Smooth muscle cell (in vitro differentiated cells): ENCODE data around the gene ST8SIA3. TPM values are rescaled to one million over a fixed set of nuclear protein-coding genes. Genes with fewer than 3 reads are reported as not detected.

Source experiments
- DNase-seq: peaks from one replicate; lab custom pipeline; 2025; ENCODE audit not compliant: unreplicated experiment; lab: John Stamatoyannopoulos, UW
- H2AFZ ChIP-seq: fragments of 200-600 bp; sonication (generic); 2 replicates; pipeline ENCODE4 v1.6.0; 2016; ENCODE audit warnings: antibody characterized with exemption, low read depth, mild to moderate bottlenecking
- H3F3A ChIP-seq: fragments of 200-600 bp; sonication (generic); 2 replicates; pipeline ENCODE4 v1.6.0; 2017; ENCODE audit warnings: antibody characterized with exemption, low read depth
- H3K27ac ChIP-seq: fragments of 200-600 bp; sonication (generic); 2 replicates; pipeline ENCODE4 v1.5.1; 2016; ENCODE audit warnings: low read depth, mild to moderate bottlenecking
- H3K27me3 ChIP-seq: fragments of 200-600 bp; sonication (generic); 2 replicates; pipeline ENCODE4 v1.6.1; 2016; ENCODE audit warnings: low read depth, mild to moderate bottlenecking
- H3K36me3 ChIP-seq: fragments of 200-600 bp; sonication (generic); 2 replicates; pipeline ENCODE4 v1.5.1; 2016; ENCODE audit warnings: low read depth
- H3K4me1 ChIP-seq: fragments of 200-600 bp; sonication (generic); 2 replicates; pipeline ENCODE4 v1.5.1; 2016; ENCODE audit warnings: low read depth
- H3K4me2 ChIP-seq: fragments of 200-600 bp; sonication (generic); 2 replicates; pipeline ENCODE4 v1.6.0; 2016; ENCODE audit warnings: mild to moderate bottlenecking
- H3K4me3 ChIP-seq: fragments of 200-600 bp; sonication (generic); 2 replicates; pipeline ENCODE4 v1.5.1; 2016; ENCODE audit warnings: mild to moderate bottlenecking
- H3K79me2 ChIP-seq: fragments of 200-600 bp; sonication (generic); 2 replicates; pipeline ENCODE4 v1.6.0; 2016; ENCODE audit warnings: low read depth, mild to moderate bottlenecking
- H3K9ac ChIP-seq: fragments of 200-600 bp; sonication (generic); 2 replicates; pipeline ENCODE4 v1.6.0; 2016; ENCODE audit warnings: low read depth
- H3K9me3 ChIP-seq: fragments of 200-600 bp; sonication (generic); replicated peaks from 2 replicates; pipeline ENCODE4 v1.5.1; 2016; ENCODE audit warnings: low read depth
- H4K20me1 ChIP-seq: fragments of 200-600 bp; sonication (generic); 2 replicates; pipeline ENCODE4 v1.6.0; 2016; ENCODE audit warnings: low read depth
- WGBS: methylation state at CpG from one replicate; pipeline ENCODE4 v1.1.7; 2016; ENCODE audit warnings: low lambda C conversion rate; 5-methylcytosine and 5-hydroxymethylcytosine counted together
- polyA plus RNA-seq: library from polyadenylated mRNA; unstranded; fragments of >200 nt; fragmentation: Nextera tagmentation; extraction: Ambion mirVana; gene quantifications from 2 replicates; pipeline ENCODE4 v1.2.1, GENCODE V29; 2016
- total RNA-seq: library from RNA; depleted of rRNA; stranded (reverse); fragments of >200 nt; gene quantifications from 2 replicates; pipeline ENCODE4 v1.2.3, GENCODE V29; 2014
- TF ChIP-seq, protein P1 (sequence below): fragments of 200-600 bp; sonication (generic); IDR thresholded peaks from 2 replicates; pipeline ENCODE4 v1.5.1; 2017; ENCODE audit warnings: borderline replicate concordance, mild to moderate bottlenecking, antibody characterized with exemption; ENCODE audit not compliant: insufficient read depth, poor library complexity, severe bottlenecking

Gene ST8SIA3, protein sequence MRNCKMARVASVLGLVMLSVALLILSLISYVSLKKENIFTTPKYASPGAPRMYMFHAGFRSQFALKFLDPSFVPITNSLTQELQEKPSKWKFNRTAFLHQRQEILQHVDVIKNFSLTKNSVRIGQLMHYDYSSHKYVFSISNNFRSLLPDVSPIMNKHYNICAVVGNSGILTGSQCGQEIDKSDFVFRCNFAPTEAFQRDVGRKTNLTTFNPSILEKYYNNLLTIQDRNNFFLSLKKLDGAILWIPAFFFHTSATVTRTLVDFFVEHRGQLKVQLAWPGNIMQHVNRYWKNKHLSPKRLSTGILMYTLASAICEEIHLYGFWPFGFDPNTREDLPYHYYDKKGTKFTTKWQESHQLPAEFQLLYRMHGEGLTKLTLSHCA
- total RNA-seq: not detected in 2 replicates
- polyA plus RNA-seq: not detected in 2 replicates

- Histone ChIP-seq H3K4me2 (peak within 1 kb of the TSS; percentile 82), H4K20me1 (no peaks in the 10 kb centered on the region), H3K4me1 (peaks cover 4% of the 10 kb centered on the region), H3K27ac (no peak within 1 kb of the TSS), H3K79me2 (no peaks in the 10 kb centered on the region), H3K27me3 (peaks cover 68% of the 10 kb centered on the region), H3K9me3 (no peaks in the 10 kb centered on the region), H3K9ac (no peak within 1 kb of the TSS), H3K36me3 (no peaks in the 10 kb centered on the region), H3K4me3 (peak within 1 kb of the TSS; percentile 36), H2AFZ (no peak within 1 kb of the TSS), H3F3A (no peaks in the 10 kb centered on the region)
- TF ChIP-seq, protein P1, sequence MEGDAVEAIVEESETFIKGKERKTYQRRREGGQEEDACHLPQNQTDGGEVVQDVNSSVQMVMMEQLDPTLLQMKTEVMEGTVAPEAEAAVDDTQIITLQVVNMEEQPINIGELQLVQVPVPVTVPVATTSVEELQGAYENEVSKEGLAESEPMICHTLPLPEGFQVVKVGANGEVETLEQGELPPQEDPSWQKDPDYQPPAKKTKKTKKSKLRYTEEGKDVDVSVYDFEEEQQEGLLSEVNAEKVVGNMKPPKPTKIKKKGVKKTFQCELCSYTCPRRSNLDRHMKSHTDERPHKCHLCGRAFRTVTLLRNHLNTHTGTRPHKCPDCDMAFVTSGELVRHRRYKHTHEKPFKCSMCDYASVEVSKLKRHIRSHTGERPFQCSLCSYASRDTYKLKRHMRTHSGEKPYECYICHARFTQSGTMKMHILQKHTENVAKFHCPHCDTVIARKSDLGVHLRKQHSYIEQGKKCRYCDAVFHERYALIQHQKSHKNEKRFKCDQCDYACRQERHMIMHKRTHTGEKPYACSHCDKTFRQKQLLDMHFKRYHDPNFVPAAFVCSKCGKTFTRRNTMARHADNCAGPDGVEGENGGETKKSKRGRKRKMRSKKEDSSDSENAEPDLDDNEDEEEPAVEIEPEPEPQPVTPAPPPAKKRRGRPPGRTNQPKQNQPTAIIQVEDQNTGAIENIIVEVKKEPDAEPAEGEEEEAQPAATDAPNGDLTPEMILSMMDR: no peak
- DNase-seq: no peak
- 4% methylated on average over 27 of the region's 38 CpGs for WGBS
Measured at GRCh38 chr18:57352271-57352701, at the start of gene ST8SIA3. Gene ST8SIA3, plus strand, starts transcription at chr18:57352557. Its CDS starts 290 bp downstream, at chr18:57352847.

DNA sequence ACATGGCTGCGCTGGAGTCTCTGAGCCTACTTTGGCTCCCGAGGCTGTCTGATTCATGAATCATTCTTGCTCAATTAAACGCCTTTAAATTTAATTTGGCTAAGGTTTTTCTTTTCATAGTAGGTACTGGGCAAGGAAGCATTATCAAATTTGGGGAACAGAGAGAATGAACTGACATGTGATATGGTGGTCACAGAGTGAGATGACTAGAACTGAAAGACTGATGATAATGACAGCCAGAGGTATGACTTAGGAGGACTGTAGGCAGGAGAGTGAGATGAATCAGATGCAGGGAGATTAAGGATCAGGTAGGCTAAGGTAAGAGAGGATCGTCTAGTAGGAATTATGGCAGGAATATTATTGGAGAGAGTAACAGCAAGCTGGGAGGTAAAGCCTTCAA, 40.9 kb upstream of the ST8SIA3 start:
- Histone ChIP-seq H3K4me1 (no peaks in the 10 kb centered on the region), H3K27me3 (no peaks in the 10 kb centered on the region), H3K79me2 (no peaks in the 10 kb centered on the region), H3K4me2 (no peak overlapping the region), H3K27ac (no peak overlapping the region), H2AFZ (no peak overlapping the region), H3K9me3 (no peaks in the 10 kb centered on the region), H3F3A (no peaks in the 10 kb centered on the region), H3K9ac (no peak overlapping the region), H3K36me3 (no peaks in the 10 kb centered on the region), H3K4me3 (no peak overlapping the region), H4K20me1 (no peaks in the 10 kb centered on the region)
- TF ChIP-seq, protein P1: no peak
- no peak for DNase-seq
- 89% methylated on average over 4 of the region's 4 CpGs for WGBS

GRCh38 chr18:57312346-57313144, 39.8 kb upstream of the ST8SIA3 start:
- H3F3A ChIP-seq: no peaks in the 10 kb centered on the region
- TF ChIP-seq, protein P1: no peak
- H4K20me1 ChIP-seq: no peaks in the 10 kb centered on the region
- WGBS: 87% methylated on average over 3 of the region's 3 CpGs
- DNase-seq: no peak
- no peak overlapping the region for H3K27ac ChIP-seq
- H3K4me1 ChIP-seq: no peaks in the 10 kb centered on the region
- H3K9me3 ChIP-seq: no peaks in the 10 kb centered on the region
- no peaks in the 10 kb centered on the region for H3K36me3 ChIP-seq
- no peak overlapping the region for H3K9ac ChIP-seq
- H3K27me3 ChIP-seq: no peaks in the 10 kb centered on the region
- no peak overlapping the region for H3K4me2 ChIP-seq
- no peak overlapping the region for H3K4me3 ChIP-seq
- no peaks in the 10 kb centered on the region for H3K79me2 ChIP-seq
- H2AFZ ChIP-seq: no peak overlapping the region
